ENCODE measurements around the gene PCDHGA5. TPM values are rescaled to one million over a fixed set of nuclear protein-coding genes. Genes with fewer than 3 reads are reported as not detected.
"Not testable (repeated sequence)": the region's sequence is repeated elsewhere in the genome, so short reads cannot be mapped to it uniquely, and the experiment has no call there.

Gene PCDHGA5
- total RNA-seq, 3 donors from 2014 or later = 5.4 to 9.4 (median 8.8) TPM

DNA sequence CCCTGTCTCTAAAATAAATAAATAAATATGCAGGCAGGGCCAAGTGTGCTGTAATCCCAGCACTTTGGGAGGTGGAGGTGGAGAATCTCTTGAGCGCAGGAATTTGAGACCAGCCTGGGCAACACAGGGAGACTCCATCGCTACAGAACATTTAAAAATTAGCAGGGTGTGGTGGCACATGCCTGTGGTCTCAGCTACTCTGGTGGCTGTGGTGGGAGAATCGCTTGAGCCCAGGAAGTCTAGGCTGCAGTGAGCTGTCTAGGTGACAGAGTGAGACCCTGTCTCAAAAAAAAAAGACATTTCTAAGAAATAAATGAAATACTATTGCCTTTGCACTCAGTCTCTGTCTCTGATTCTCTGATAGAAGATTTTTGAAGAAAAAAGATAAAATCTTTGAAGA lies 47.6 kb downstream of the PCDHGA5 start:
- no peak for DNase-seq (ENCODE audit: low spot score in 2 of 2)
- Histone ChIP-seq H3K27ac (no peak overlapping the region), H3K9me3 (peaks cover 72 to 99% of the 10 kb centered on the region in 2 donors), H3K36me3 (no peaks in the 10 kb centered on the region), H3K4me3 (peak overlapping the region in 1 of 3 donors; percentile 18), H3K27me3 (no peaks in the 10 kb centered on the region), H3K4me1 (no peaks in the 10 kb centered on the region)
- intact Hi-C loops (cut with DNase I; ENCODE audit: low total_unique reads) = no loop called here
- no peak for TF ChIP-seq CTCF (IDR thresholded peaks at IDR 0.05)
- TF ChIP-seq POLR2A (IDR thresholded peaks at IDR 0.05) = no peak
- no peak for TF ChIP-seq POLR2AphosphoS5 (IDR thresholded peaks at IDR 0.05)

- intact Hi-C loops (cut with DNase I; ENCODE audit: low total_unique reads) = no loop called here
- no peak for DNase-seq (ENCODE audit: low spot score in 2 of 2)
- H3K36me3 ChIP-seq = no peaks in the 10 kb centered on the region
- H3K9me3 ChIP-seq = peaks cover 73 to 99% of the 10 kb centered on the region in 2 donors
- H3K27me3 ChIP-seq = no peaks in the 10 kb centered on the region
- H3K4me1 ChIP-seq = no peaks in the 10 kb centered on the region
- TF ChIP-seq POLR2AphosphoS5 (IDR thresholded peaks at IDR 0.05) (no peak), CTCF (IDR thresholded peaks at IDR 0.05) (peak in 1 of 3 donors; percentile 19)
- peak within 1 kb of the TSS; percentile 29 to 59 (median 30) for H3K4me3 ChIP-seq
- no peak within 1 kb of the TSS for H3K27ac ChIP-seq
These were observed 49.0 kb downstream of the PCDHGA5 start, which contains the start of gene PCDHGA10 for GRCh38 chr5:141412854-141413539. PCDHGA10 (plus strand) TSS chr5:141412987; CDS start chr5:141413176, 189 bp downstream.

DNA sequence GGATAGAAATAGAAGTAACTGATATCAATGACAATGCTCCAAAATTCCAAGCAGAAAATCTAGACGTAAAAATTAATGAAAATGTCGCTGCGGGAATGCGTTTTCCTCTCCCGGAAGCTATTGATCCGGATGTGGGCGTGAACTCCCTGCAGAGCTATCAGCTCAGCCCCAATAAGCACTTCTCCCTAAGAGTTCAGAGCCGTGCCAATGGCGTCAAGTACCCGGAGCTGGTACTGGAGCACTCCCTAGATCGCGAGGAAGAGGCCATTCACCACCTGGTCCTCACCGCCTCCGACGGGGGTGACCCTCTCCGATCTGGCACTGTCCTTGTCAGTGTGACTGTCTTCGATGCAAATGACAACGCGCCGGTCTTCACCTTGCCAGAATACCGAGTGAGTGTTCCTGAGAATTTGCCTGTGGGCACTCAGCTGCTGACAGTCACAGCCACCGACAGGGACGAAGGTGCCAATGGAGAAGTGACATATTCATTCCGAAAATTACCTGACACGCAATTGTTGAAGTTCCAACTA lies 49.6 kb downstream of the PCDHGA5 start:
- Histone ChIP-seq H3K9me3 (peaks cover 73 to 99% of the 10 kb centered on the region in 2 donors), H3K27me3 (no peaks in the 10 kb centered on the region), H3K27ac (no peak overlapping the region), H3K4me3 (peak overlapping the region; percentile 29 to 59 (median 30)), H3K36me3 (no peaks in the 10 kb centered on the region), H3K4me1 (no peaks in the 10 kb centered on the region)
- intact Hi-C loops (cut with DNase I; ENCODE audit: low total_unique reads) = no loop called here
- no peak for DNase-seq (ENCODE audit: low spot score in 2 of 2)
- TF ChIP-seq POLR2AphosphoS5 (IDR thresholded peaks at IDR 0.05) (no peak), POLR2A (IDR thresholded peaks at IDR 0.05) (no peak), CTCF (IDR thresholded peaks at IDR 0.05) (no peak)

- H3K4me1 ChIP-seq; DNase-seq (ENCODE audit: low spot score in 2 of 2); H3K36me3 ChIP-seq; H3K27me3 ChIP-seq; intact Hi-C loops (cut with DNase I; ENCODE audit: low total_unique reads); H3K27ac ChIP-seq: not testable (repeated sequence)
- Histone ChIP-seq H3K4me3 (peak overlapping the region in 1 of 3 donors; percentile 31), H3K9me3 (peaks cover 73 to 99% of the 10 kb centered on the region in 2 donors)
These were observed 50.7 kb downstream of the PCDHGA5 start for GRCh38 chr5:141414548-141415274.

- intact Hi-C loops (cut with DNase I; ENCODE audit: low total_unique reads) = not testable (repeated sequence)
These were observed 51.3 kb downstream of the PCDHGA5 start for GRCh38 chr5:141415275-141415618.

More at GRCh38 chr5:141415275-141415618, 51.3 kb downstream of the PCDHGA5 start:
- H3K4me1 ChIP-seq; H3K36me3 ChIP-seq; DNase-seq (ENCODE audit: low spot score in 2 of 2); H3K27ac ChIP-seq; H3K27me3 ChIP-seq: not testable (repeated sequence)
- Histone ChIP-seq H3K9me3 (peaks cover 72 to 99% of the 10 kb centered on the region in 2 donors), H3K4me3 (peak overlapping the region in 1 of 3 donors; percentile 12)

Other genes with a start within 250 kb of the PCDHGA5 start
- gene PCDHB4, start 242.3 kb upstream of the PCDHGA5 start, total RNA-seq = 1 to 10 TPM; 7.5 to 9.2 (median 7.7) TPM
- 1 to 10 TPM; 3.4 to 9.8 (median 6.4) TPM for gene PCDHB5, start 229.0 kb upstream of the PCDHGA5 start, total RNA-seq
- gene PCDHB6, start 214.1 kb upstream of the PCDHGA5 start, total RNA-seq = 1 to 10 TPM; 1.4 to 3.6 (median 2.2) TPM
- gene PCDHB7, start 191.5 kb upstream of the PCDHGA5 start, total RNA-seq = 1 to 10 TPM; 2.3 to 4.6 (median 3.4) TPM
- 1 to 10 TPM in 1 of 3 donors, under 1 TPM in 2; 0.73 to 4.6 (median 0.80) TPM for gene PCDHB8, start 186.4 kb upstream of the PCDHGA5 start, total RNA-seq
- gene PCDHB16, start 181.8 kb upstream of the PCDHGA5 start, total RNA-seq = 10 to 100 TPM in 1 of 3 donors, 1 to 10 TPM in 2; 4.3 to 11.8 (median 6.3) TPM
- gene PCDHB9, start 177.0 kb upstream of the PCDHGA5 start, total RNA-seq = 1 to 10 TPM; 2.2 to 4.6 (median 4.1) TPM
- gene PCDHB10, start 171.8 kb upstream of the PCDHGA5 start, total RNA-seq = 1 to 10 TPM; 3.8 to 4.8 (median 4.6) TPM
- gene PCDHB11, start 164.5 kb upstream of the PCDHGA5 start, total RNA-seq = 1 to 10 TPM; 2.3 to 4.6 (median 2.7) TPM
- 1 to 10 TPM; 3.7 to 5.2 (median 5.0) TPM for gene PCDHB12, start 155.4 kb upstream of the PCDHGA5 start, total RNA-seq
- gene PCDHB13, start 150.2 kb upstream of the PCDHGA5 start, total RNA-seq = 1 to 10 TPM; 3.7 to 5.9 (median 4.8) TPM
- 1 to 10 TPM; 4.2 to 5.9 (median 5.9) TPM for gene PCDHB14, start 140.8 kb upstream of the PCDHGA5 start, total RNA-seq
- 1 to 10 TPM; 1.6 to 4.2 (median 3.3) TPM for gene PCDHB15, start 118.8 kb upstream of the PCDHGA5 start, total RNA-seq
- 1 to 10 TPM in 1 of 3 donors, under 1 TPM in 2; 0.64 to 2.0 (median 0.98) TPM for gene SLC25A2, start 60.1 kb upstream of the PCDHGA5 start, total RNA-seq
- gene TAF7, start 43.4 kb upstream of the PCDHGA5 start, total RNA-seq = 10 to 100 TPM; 59.2 to 96.2 (median 68.2) TPM
- 1 to 10 TPM in 2 of 3 donors, under 1 TPM in 1; 0.80 to 1.3 (median 1.2) TPM for gene PCDHGA1, start 33.6 kb upstream of the PCDHGA5 start, total RNA-seq
- gene PCDHGA2, start 25.4 kb upstream of the PCDHGA5 start, total RNA-seq = 1 to 10 TPM; 4.6 to 8.6 (median 6.2) TPM
- 1 to 10 TPM; 4.3 to 5.9 (median 5.0) TPM for gene PCDHGA3, start 20.3 kb upstream of the PCDHGA5 start, total RNA-seq
- gene PCDHGB1, start 14.1 kb upstream of the PCDHGA5 start, total RNA-seq = 1 to 10 TPM; 2.7 to 5.9 (median 5.1) TPM
- 10 to 100 TPM in 1 of 3 donors, 1 to 10 TPM in 2; 5.3 to 12.1 (median 6.4) TPM for gene PCDHGA4, start 9.1 kb upstream of the PCDHGA5 start, total RNA-seq
- gene PCDHGB2, start 4.2 kb upstream of the PCDHGA5 start, total RNA-seq = 10 to 100 TPM in 1 of 3 donors, 1 to 10 TPM in 2; 6.2 to 10.5 (median 7.8) TPM
- 10 to 100 TPM in 1 of 3 donors, 1 to 10 TPM in 2; 5.3 to 10.2 (median 8.6) TPM for gene PCDHGB3, start 6.1 kb downstream of the PCDHGA5 start, total RNA-seq
- 1 to 10 TPM; 4.0 to 8.5 (median 8.3) TPM for gene PCDHGA6, start 9.7 kb downstream of the PCDHGA5 start, total RNA-seq
- 10 to 100 TPM in 1 of 3 donors, 1 to 10 TPM in 2; 3.7 to 10.8 (median 10.0) TPM for gene PCDHGA7, start 18.6 kb downstream of the PCDHGA5 start, total RNA-seq
- gene PCDHGB4, start 23.5 kb downstream of the PCDHGA5 start, total RNA-seq = 10 to 100 TPM in 1 of 3 donors, 1 to 10 TPM in 2; 5.3 to 10.5 (median 8.9) TPM
- gene PCDHGA8, start 28.5 kb downstream of the PCDHGA5 start, total RNA-seq = 1 to 10 TPM; 2.6 to 7.2 (median 6.0) TPM
- 10 to 100 TPM in 2 of 3 donors, 1 to 10 TPM in 1; 7.5 to 20.6 (median 19.8) TPM for gene PCDHGB5, start 33.8 kb downstream of the PCDHGA5 start, total RNA-seq
- gene PCDHGA9, start 38.6 kb downstream of the PCDHGA5 start, total RNA-seq = 10 to 100 TPM in 2 of 3 donors, 1 to 10 TPM in 1; 7.8 to 16.7 (median 13.8) TPM
- 10 to 100 TPM in 2 of 3 donors, 1 to 10 TPM in 1; 8.8 to 12.8 (median 10.8) TPM for gene PCDHGB6, start 43.9 kb downstream of the PCDHGA5 start, total RNA-seq
- gene PCDHGA10, start 48.8 kb downstream of the PCDHGA5 start, total RNA-seq = 10 to 100 TPM in 2 of 3 donors, 1 to 10 TPM in 1; 7.2 to 10.7 (median 10.5) TPM
- gene PCDHGB7, start 53.5 kb downstream of the PCDHGA5 start, total RNA-seq = 10 to 100 TPM; 15.4 to 21.3 (median 16.0) TPM
- 1 to 10 TPM; 5.0 to 9.8 (median 9.7) TPM for gene PCDHGA11, start 56.9 kb downstream of the PCDHGA5 start, total RNA-seq
- gene PCDHGA12, start 66.3 kb downstream of the PCDHGA5 start, total RNA-seq = 10 to 100 TPM in 2 of 3 donors, 1 to 10 TPM in 1; 9.8 to 12.0 (median 11.1) TPM
- gene PCDHGC3, start 111.8 kb downstream of the PCDHGA5 start, total RNA-seq = 10 to 100 TPM; 29.6 to 41.6 (median 35.1) TPM
- gene PCDHGC4, start 120.9 kb downstream of the PCDHGA5 start, total RNA-seq = 1 to 10 TPM; 2.6 to 6.2 (median 6.0) TPM
- 1 to 10 TPM; 2.1 to 3.5 (median 3.3) TPM for gene PCDHGC5, start 124.9 kb downstream of the PCDHGA5 start, total RNA-seq